Measurements from ENCODE around the gene ZNF423.

GRCh38 chr16:49586466-49587450, 269.2 kb downstream of the ZNF423 start:
- TF ChIP-seq, protein P1, sequence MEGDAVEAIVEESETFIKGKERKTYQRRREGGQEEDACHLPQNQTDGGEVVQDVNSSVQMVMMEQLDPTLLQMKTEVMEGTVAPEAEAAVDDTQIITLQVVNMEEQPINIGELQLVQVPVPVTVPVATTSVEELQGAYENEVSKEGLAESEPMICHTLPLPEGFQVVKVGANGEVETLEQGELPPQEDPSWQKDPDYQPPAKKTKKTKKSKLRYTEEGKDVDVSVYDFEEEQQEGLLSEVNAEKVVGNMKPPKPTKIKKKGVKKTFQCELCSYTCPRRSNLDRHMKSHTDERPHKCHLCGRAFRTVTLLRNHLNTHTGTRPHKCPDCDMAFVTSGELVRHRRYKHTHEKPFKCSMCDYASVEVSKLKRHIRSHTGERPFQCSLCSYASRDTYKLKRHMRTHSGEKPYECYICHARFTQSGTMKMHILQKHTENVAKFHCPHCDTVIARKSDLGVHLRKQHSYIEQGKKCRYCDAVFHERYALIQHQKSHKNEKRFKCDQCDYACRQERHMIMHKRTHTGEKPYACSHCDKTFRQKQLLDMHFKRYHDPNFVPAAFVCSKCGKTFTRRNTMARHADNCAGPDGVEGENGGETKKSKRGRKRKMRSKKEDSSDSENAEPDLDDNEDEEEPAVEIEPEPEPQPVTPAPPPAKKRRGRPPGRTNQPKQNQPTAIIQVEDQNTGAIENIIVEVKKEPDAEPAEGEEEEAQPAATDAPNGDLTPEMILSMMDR (IDR thresholded peaks at IDR 0.05; ENCODE audit: insufficient read depth, low read depth, low read length), result no peak
- no peak for TF ChIP-seq EZH2 (IDR thresholded peaks at IDR 0.05; ENCODE audit: insufficient read depth, low read length)

Measured in astrocyte (in vitro differentiated cells and primary cell).